ENCODE data around the gene F2RL1. TPM values are rescaled to one million over a fixed set of nuclear protein-coding genes. Genes with fewer than 3 reads are reported as not detected.

Gene F2RL1
- total RNA-seq, 4 donors from 2014 or later: 10.2 to 14.9 (median 13.6) TPM

DNA sequence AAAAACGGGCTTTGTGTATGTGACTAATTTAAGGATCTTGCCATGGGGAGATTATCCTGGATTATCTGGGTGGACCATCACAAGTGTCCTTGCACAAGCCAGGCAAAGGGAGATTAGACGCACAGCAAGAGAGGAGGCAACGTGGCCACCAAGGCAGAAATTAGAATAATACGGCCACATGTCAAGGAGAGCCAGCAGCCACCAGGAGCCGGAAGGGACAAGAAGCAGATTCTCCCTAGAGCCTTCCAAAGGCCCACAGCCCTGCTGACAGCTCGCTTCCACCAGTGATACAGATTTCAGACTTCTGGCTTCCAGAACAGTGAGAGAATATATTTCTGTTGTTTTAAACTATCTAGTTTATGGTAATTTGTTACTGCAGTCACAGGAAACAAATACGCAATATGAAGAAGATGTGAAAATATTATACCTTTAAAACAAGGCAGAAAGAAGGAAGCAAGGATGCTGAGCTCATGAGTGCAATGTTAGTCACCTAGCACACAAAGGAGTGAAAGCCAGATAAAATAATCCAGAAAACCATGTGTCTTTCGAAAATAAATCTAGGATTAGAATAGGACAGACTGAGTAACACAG is 28.7 kb upstream of the F2RL1 start:
- peaks cover 0 to 26% of the 10 kb centered on the region in 2 donors for H3K4me1 ChIP-seq
- WGBS, 2 donors: 81 to 82% methylated on average over 8 of the region's 8 CpGs
- no peak for TF ChIP-seq POLR2A (IDR thresholded peaks at IDR 0.05)
- H3K9me3 ChIP-seq: no peaks in the 10 kb centered on the region
- H3K4me3 ChIP-seq (replicated peaks in 1 of 3): no peak overlapping the region
- H3K36me3 ChIP-seq: no peaks in the 10 kb centered on the region
- intact Hi-C loops (cut with DNase I): no loop called here
- no peak for DNase-seq
- no peaks in the 10 kb centered on the region for H3K27me3 ChIP-seq
- H3K27ac ChIP-seq: peak overlapping the region in 1 of 3 donors; percentile 44

DNA sequence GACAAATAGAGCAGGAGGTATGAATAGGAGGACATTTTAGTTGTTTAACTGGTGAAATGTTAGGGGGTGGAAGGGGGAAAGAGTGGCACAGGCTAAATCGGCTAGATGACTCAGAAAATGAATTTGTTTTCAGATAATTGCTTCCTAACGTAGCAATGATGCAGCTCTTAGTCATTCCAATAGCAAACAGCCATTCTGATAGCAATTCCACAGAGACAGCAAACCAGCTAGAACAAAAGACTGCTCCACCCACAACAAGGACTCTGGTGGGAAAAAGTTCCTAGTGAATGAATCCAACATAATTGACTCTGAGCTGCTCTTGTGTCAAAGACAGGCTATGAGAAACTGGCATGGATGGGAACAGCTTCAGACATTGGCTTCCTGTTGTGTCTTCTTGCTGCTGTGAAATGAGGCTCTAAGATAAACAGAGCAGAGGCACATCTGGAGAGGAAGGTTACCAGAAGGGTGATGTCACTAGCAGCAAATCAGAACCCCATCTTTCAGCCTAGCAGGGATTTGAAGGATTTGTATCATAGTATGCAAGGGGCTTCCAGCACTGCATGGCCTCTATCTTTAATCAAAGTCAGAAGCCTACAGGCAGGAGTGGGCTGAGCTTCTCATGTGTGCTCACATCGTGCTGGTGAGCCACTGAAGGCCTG is 28.1 kb upstream of the F2RL1 start:
- no peaks in the 10 kb centered on the region for H3K27me3 ChIP-seq
- no peaks in the 10 kb centered on the region for H3K36me3 ChIP-seq
- peak overlapping the region in 2 of 3 donors; percentile 38 to 44 for H3K27ac ChIP-seq
- peaks cover 0 to 26% of the 10 kb centered on the region in 2 donors for H3K4me1 ChIP-seq
- intact Hi-C loops (cut with DNase I): no loop called here
- TF ChIP-seq, protein P1, sequence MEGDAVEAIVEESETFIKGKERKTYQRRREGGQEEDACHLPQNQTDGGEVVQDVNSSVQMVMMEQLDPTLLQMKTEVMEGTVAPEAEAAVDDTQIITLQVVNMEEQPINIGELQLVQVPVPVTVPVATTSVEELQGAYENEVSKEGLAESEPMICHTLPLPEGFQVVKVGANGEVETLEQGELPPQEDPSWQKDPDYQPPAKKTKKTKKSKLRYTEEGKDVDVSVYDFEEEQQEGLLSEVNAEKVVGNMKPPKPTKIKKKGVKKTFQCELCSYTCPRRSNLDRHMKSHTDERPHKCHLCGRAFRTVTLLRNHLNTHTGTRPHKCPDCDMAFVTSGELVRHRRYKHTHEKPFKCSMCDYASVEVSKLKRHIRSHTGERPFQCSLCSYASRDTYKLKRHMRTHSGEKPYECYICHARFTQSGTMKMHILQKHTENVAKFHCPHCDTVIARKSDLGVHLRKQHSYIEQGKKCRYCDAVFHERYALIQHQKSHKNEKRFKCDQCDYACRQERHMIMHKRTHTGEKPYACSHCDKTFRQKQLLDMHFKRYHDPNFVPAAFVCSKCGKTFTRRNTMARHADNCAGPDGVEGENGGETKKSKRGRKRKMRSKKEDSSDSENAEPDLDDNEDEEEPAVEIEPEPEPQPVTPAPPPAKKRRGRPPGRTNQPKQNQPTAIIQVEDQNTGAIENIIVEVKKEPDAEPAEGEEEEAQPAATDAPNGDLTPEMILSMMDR (IDR thresholded peaks at IDR 0.05): no peak
- no peak for TF ChIP-seq POLR2A (IDR thresholded peaks at IDR 0.05)
- DNase-seq: no peak
- 42 to 52% methylated on average over 3 of the region's 3 CpGs for WGBS, 2 donors
- H3K4me3 ChIP-seq (replicated peaks in 1 of 3): no peak overlapping the region
- no peaks in the 10 kb centered on the region for H3K9me3 ChIP-seq

DNA sequence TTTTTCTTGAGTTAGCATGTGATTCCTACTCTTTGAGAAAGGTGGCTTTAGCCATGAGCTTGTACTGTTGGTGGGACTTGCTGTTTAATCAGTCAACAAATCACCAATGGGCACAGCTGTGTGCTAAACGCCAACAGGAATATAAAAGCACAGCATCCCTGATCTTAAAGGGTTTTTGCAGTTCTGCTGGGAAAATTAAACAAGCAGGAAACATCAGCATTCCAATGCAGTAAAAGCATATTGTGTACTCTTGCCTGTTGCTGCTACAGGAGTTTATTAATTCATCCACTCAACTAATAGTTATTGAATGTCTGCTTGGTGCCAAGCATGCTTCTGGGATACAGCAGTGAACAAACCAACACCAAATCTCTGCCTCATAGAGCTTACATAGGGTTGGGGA is 27.4 kb upstream of the F2RL1 start:
- TF ChIP-seq, protein P1 (IDR thresholded peaks at IDR 0.05): no peak
- TF ChIP-seq POLR2A (IDR thresholded peaks at IDR 0.05): no peak
- 93 to 100% methylated on average over 1 of the region's 1 CpG for WGBS, 2 donors

DNA sequence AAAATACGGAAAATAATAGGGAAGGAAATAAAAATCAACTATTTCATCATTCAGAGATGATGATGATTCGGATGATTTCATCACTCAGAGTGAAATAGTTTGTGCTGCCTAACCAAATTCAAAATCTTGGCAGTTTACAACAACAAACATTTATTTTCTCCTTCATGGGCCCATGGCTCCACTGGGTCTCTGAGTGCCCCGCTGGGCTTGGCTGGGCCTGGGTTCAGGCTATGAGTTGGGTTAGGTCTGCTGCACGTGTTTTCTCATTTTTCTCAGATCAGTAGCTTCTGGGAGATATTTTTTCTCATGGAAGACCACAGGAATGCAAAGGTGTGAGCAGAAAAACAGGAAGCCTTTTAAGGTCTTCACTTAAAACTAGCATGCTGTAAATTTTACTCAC is 24.0 kb upstream of the F2RL1 start:
- DNase-seq: peak in 1 of 2 donors; percentile 17
- intact Hi-C loops (cut with DNase I): no loop called here
- TF ChIP-seq POLR2A (IDR thresholded peaks at IDR 0.05): no peak
- TF ChIP-seq, protein P1 (IDR thresholded peaks at IDR 0.05): no peak
- no peaks in the 10 kb centered on the region for H3K9me3 ChIP-seq
- WGBS, 2 donors: 67 to 80% methylated on average over 4 of the region's 4 CpGs
- H3K36me3 ChIP-seq: no peaks in the 10 kb centered on the region
- peaks cover 0 to 9% of the 10 kb centered on the region in 2 donors for H3K4me1 ChIP-seq
- H3K27me3 ChIP-seq: no peaks in the 10 kb centered on the region
- H3K27ac ChIP-seq: no peak overlapping the region
- H3K4me3 ChIP-seq (replicated peaks in 1 of 3): no peak overlapping the region

More for the DNA sequence above, 27.4 kb upstream of the F2RL1 start:
- Histone ChIP-seq H3K27me3 (no peaks in the 10 kb centered on the region), H3K27ac (peak overlapping the region in 2 of 3 donors; percentile 38 to 44), H3K36me3 (no peaks in the 10 kb centered on the region), H3K4me3 (replicated peaks in 1 of 3) (no peak overlapping the region), H3K4me1 (peaks cover 0 to 26% of the 10 kb centered on the region in 2 donors), H3K9me3 (no peaks in the 10 kb centered on the region)
- no peak for DNase-seq
- intact Hi-C loops (cut with DNase I): no loop called here

DNA sequence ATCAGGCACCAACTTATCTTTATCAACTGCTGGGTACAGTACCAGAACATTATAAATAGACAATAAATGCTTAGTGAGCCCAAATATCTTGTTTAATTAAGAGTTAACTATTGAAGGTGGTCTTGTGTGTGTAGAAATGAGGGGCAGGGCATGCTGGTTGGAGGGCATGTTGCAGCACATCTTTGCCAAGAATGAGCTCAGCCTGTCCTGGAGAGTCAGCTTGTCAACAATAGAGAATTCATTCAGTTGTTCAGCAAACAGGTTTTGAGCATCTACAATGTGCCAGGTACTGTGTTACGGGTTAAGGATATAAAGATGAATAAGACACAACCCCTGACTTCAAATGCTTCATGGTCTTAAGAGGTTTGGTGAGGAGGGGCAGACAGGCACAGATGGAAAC is 19.2 kb upstream of the F2RL1 start:
- TF ChIP-seq POLR2A (IDR thresholded peaks at IDR 0.05): no peak
- TF ChIP-seq, protein P1 (IDR thresholded peaks at IDR 0.05): no peak

More for the DNA sequence above, 19.2 kb upstream of the F2RL1 start:
- intact Hi-C loops (cut with DNase I): no loop called here
- Histone ChIP-seq H3K27me3 (no peaks in the 10 kb centered on the region), H3K9me3 (no peaks in the 10 kb centered on the region), H3K36me3 (no peaks in the 10 kb centered on the region), H3K27ac (no peak overlapping the region), H3K4me3 (replicated peaks in 1 of 3) (no peak overlapping the region), H3K4me1 (peaks cover 0 to 5% of the 10 kb centered on the region in 2 donors)
- DNase-seq: no peak
- WGBS, 2 donors: 100% methylated on average over 1 of the region's 1 CpG

All from thyroid gland (tissue), 4 donors.